ENCODE results near the gene TRAFD1. TPM values are rescaled to one million over a fixed set of nuclear protein-coding genes. Genes with fewer than 3 reads are reported as not detected.

Gene TRAFD1
- total RNA-seq, 1 donor from 2014 or later, result 25.4 TPM

DNA sequence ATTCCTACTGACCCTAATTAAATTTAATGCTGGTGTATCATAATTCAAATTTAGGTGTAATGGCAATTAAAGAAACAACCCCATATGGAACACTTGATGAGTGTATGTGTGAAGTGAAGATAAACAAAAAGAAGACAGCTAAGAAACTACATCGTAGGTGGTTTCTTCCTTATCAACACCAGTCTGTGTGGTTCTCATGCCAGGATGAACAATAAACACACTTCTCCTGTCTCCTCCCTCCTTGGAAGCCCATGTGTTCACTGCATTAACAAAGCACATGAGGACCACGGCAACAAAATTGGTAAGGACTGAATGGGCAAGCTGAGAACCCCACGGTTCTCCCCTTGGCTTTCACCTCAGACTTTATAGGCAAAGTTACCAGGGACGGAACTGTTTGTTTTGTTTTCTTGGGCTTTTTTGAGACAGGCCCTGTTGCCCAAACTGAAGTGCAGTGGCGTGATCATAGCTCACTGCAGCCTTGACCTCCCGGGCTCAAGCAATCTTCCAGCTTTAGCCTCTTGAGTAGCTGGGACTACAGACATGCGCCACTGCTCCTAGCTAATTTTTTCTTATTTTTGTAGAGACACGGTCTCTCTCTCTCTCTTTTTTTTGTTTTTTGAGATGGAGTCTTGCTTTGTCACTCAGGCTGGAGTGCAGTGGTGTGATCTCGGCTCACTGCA, 71.0 kb downstream of the TRAFD1 start:
- TF ChIP-seq, protein P1, sequence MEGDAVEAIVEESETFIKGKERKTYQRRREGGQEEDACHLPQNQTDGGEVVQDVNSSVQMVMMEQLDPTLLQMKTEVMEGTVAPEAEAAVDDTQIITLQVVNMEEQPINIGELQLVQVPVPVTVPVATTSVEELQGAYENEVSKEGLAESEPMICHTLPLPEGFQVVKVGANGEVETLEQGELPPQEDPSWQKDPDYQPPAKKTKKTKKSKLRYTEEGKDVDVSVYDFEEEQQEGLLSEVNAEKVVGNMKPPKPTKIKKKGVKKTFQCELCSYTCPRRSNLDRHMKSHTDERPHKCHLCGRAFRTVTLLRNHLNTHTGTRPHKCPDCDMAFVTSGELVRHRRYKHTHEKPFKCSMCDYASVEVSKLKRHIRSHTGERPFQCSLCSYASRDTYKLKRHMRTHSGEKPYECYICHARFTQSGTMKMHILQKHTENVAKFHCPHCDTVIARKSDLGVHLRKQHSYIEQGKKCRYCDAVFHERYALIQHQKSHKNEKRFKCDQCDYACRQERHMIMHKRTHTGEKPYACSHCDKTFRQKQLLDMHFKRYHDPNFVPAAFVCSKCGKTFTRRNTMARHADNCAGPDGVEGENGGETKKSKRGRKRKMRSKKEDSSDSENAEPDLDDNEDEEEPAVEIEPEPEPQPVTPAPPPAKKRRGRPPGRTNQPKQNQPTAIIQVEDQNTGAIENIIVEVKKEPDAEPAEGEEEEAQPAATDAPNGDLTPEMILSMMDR (IDR thresholded peaks at IDR 0.05; ENCODE audit: insufficient read depth, low read length, poor library complexity, severe bottlenecking), result no peak
- no peak for DNase-seq (ENCODE audit: low read depth)
- Histone ChIP-seq H3K36me3 (ENCODE audit: control insufficient read depth, insufficient read depth, low read length) (peaks cover 2% of the 10 kb centered on the region), H3K4me3 (ENCODE audit: low read depth, low read length) (no peak overlapping the region), H3K27me3 (ENCODE audit: control insufficient read depth, insufficient read depth, low read length) (no peaks in the 10 kb centered on the region)

DNA sequence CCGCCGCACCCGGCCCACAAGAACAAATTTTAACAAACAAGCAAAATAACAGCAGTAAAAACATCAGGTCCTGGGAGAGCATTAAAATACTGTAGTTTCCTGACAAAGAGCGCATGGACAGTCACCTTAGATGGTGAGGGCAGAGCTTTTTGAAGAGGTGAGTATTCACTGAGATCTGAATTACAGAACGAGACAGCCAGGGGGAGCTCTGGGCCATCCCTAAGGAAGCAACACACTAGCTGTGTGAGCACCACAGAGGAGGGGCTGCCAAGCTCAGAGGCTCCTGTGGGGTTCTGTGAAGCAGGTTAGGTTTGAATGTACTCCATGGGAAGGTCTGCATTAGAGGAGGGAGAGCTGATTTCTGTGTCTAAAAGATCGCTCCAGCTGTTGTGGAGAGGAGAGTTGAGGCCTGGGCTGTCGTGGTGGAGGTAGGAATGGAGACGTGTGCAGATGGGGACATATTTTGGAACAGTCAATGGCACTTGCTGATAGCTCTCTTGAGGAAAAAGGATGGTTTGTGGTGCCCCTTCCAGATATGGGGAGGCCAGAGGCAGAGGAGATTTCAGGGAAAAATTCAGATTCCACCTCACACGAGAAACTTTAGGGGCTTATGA, 72.9 kb downstream of the TRAFD1 start:
- H3K27me3 ChIP-seq (ENCODE audit: control insufficient read depth, insufficient read depth, low read length), result no peaks in the 10 kb centered on the region
- no peak overlapping the region for H3K4me3 ChIP-seq (ENCODE audit: low read depth, low read length)
- peaks cover 2% of the 10 kb centered on the region for H3K36me3 ChIP-seq (ENCODE audit: control insufficient read depth, insufficient read depth, low read length)
- TF ChIP-seq, protein P1 (IDR thresholded peaks at IDR 0.05; ENCODE audit: insufficient read depth, low read length, poor library complexity, severe bottlenecking), result peak; percentile 68
- peak; percentile 21 for DNase-seq (ENCODE audit: low read depth)

DNA sequence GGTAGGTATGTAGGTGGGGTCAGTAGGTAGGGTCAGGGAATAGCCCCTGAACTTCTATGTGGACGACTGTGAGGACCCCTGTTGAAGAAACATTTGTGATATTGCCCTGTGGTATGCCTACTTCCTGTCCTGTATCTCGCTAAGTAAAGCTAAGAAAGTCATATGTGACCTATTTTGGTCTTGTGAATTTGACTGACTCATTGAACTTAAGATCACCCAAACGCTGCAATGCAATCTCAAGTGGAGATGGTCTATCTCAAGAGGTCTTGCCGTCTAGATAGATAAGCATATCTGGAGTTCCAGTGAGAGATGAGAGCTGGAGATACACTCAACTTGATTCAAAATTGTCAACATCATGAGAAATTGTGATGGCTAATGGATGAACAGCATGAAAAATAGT, 73.8 kb downstream of the TRAFD1 start:
- no peak for DNase-seq (ENCODE audit: low read depth)
- no peak overlapping the region for H3K4me3 ChIP-seq (ENCODE audit: low read depth, low read length)
- peaks cover 2% of the 10 kb centered on the region for H3K36me3 ChIP-seq (ENCODE audit: control insufficient read depth, insufficient read depth, low read length)
- no peaks in the 10 kb centered on the region for H3K27me3 ChIP-seq (ENCODE audit: control insufficient read depth, insufficient read depth, low read length)
- TF ChIP-seq, protein P1 (IDR thresholded peaks at IDR 0.05; ENCODE audit: insufficient read depth, low read length, poor library complexity, severe bottlenecking), result no peak

Other genes starting within 250 kb of the TRAFD1 start
- 8.2 and 10.7 TPM in 2 replicates for gene TMEM116, start 112.4 kb upstream of the TRAFD1 start, total RNA-seq
- 86.4 and 95.8 TPM in 2 replicates for gene ERP29, start 112.1 kb upstream of the TRAFD1 start, total RNA-seq
- 17.2 and 31.6 TPM in 2 replicates for gene NAA25, start 16.8 kb upstream of the TRAFD1 start, total RNA-seq